Heart left ventricle (tissue), 13 donors: Measurements from ENCODE around the gene OR2M2.

Source experiments
- POLR2A ChIP-seq, 2 donors: fragments of 450-650 bp; IDR thresholded peaks; one replicate each; pipeline ENCODE4 v1.6.1; 2017; ENCODE audit warnings: antibody characterized with exemption in 2 of 2, mild to moderate bottlenecking in 2 of 2, moderate library complexity in 2 of 2
- TF ChIP-seq, protein P1 (sequence below), 12 donors: fragments of 200-600 bp; sonication (generic) in 4 of 12; IDR thresholded peaks; one replicate each; pipeline versions ENCODE4 v1.5.0 to v1.8.0; 2018 to 2022; ENCODE audit warnings: antibody characterized with exemption in 12 of 12, mild to moderate bottlenecking in 5 of 12
- donor health status: ischemic (EF 13 %, LVEDD 7.1; RV severe dilation, severe dysfunction).
- donor health status: DM: no; HTN: yes; CAD: no.
- donor health status: DM: no; HTN: no; CAD: no.
- donor health status: ischemic (EF 25% LVEDD 6.9; RV normal size, moderate dysfunction).
- donor health status: ischemic (EF 25% LVEDD 5.7; RV mildly dilated, moderate dysfunction).
- donor health status: ischemic (EF 35%, LVEDD 5.7; RV mildly dilated, moderate dysfunction).
- donor health status: nonischemic (EF 11% LVEDD 7.7; RV severe dilation, severe dysfunction).
- donor health status: DM: yes; HTN: yes; CAD: no.
- donor health status: PGD.
- donor health status: ischemic (EF 29% LVEDD 5.4; RV normal size, mild dysfunction).
- donor health status: nonischemic (EF 23%, LVEDD 6.1; RV moderate dilation, normal function).

DNA sequence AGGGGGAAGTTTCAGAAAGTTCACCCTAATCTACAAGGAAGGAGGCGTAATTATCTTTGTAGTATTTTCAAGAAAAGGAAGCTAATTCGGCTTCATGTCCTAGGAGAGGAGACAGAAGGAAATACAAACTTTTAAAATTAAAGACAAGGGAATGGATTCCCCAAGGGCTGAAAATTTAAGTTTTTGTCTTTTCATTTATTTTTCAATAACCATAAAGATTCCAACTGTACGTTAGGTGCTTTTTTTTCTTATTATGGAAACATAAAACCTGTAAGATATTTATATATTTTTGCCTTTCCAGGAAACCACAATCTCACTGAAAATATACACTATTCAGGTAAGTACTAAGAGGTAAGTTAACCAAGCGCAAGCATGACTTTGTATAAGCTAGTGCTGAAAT, 22.3 kb downstream of the OR2M2 start, which contains the start of gene OR2M3:
- TF ChIP-seq, protein P1, sequence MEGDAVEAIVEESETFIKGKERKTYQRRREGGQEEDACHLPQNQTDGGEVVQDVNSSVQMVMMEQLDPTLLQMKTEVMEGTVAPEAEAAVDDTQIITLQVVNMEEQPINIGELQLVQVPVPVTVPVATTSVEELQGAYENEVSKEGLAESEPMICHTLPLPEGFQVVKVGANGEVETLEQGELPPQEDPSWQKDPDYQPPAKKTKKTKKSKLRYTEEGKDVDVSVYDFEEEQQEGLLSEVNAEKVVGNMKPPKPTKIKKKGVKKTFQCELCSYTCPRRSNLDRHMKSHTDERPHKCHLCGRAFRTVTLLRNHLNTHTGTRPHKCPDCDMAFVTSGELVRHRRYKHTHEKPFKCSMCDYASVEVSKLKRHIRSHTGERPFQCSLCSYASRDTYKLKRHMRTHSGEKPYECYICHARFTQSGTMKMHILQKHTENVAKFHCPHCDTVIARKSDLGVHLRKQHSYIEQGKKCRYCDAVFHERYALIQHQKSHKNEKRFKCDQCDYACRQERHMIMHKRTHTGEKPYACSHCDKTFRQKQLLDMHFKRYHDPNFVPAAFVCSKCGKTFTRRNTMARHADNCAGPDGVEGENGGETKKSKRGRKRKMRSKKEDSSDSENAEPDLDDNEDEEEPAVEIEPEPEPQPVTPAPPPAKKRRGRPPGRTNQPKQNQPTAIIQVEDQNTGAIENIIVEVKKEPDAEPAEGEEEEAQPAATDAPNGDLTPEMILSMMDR (IDR thresholded peaks at IDR 0.05), result no peak
- TF ChIP-seq POLR2A (IDR thresholded peaks at IDR 0.05), result no peak
